ENCODE results near the gene ACTR2. TPM values are rescaled to one million over a fixed set of nuclear protein-coding genes. Genes with fewer than 3 reads are reported as not detected.
A peak's percentile ranks its signal among the peaks of the same experiment; 100 is the strongest.

Gene ACTR2
- total and polyA plus RNA-seq, 7 donors = 38.9 to 99.0 (median 84.1) TPM

DNA sequence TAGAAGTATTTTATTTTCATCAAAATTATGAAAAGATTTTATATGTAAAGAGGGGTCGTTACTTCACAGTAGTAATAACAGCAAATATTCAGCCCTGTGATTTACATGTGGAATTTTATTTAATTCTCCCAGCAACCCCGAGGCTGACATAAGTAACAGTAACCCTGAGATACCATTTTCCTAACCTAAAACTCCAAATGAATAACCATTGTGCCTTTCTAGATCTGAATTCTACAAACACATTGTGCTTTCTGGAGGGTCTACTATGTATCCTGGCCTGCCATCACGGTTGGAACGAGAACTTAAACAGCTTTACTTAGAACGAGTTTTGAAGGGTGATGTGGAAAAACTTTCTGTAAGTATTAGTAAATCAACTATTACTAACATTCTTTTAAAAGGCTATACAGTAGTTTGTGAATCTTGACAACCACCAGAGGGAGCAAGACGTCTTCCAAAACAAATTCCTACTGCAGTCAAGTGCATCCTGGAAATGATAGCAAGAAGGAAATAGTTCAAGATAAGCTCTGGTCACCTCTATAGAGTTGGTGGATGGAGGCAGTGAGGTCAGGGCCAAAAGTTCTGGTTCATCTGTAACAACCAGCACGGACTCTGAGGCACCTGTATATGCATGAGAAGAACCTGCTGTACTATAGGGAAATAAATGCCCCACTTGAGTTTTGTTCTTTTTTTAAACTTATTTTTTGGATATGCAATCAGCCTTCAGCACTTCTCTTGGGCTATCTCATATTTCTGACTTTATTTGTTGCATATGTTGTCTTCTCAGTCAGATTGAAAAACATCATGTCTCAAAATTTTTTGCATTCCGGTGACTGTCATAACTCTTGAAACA, 37.4 kb downstream of the ACTR2 start:
- intact Hi-C loops (cut with DNase I) = loop anchor here (1.0 to 5.0 kb wide), 3 partner anchors 287 to 307 kb away; no protein-coding TSS in a partner anchor
- Histone ChIP-seq H3K9me3 (no peaks in the 10 kb centered on the region), H3K27ac (no peak overlapping the region), H3K36me3 (ENCODE audit: insufficient read depth in 1 of 2, low read depth in 1 of 2) (peaks cover 3 to 69% of the 10 kb centered on the region in 2 donors), H3K27me3 (ENCODE audit: insufficient read depth in 3 of 3, low read length in 2 of 3) (no peaks in the 10 kb centered on the region), H3K4me3 (no peak overlapping the region), H3K4me1 (peaks cover 4% of the 10 kb centered on the region)
- DNase-seq (no peak), ATAC-seq (peak; percentile 49 to 80 (median 70))
- TF ChIP-seq, protein P1, sequence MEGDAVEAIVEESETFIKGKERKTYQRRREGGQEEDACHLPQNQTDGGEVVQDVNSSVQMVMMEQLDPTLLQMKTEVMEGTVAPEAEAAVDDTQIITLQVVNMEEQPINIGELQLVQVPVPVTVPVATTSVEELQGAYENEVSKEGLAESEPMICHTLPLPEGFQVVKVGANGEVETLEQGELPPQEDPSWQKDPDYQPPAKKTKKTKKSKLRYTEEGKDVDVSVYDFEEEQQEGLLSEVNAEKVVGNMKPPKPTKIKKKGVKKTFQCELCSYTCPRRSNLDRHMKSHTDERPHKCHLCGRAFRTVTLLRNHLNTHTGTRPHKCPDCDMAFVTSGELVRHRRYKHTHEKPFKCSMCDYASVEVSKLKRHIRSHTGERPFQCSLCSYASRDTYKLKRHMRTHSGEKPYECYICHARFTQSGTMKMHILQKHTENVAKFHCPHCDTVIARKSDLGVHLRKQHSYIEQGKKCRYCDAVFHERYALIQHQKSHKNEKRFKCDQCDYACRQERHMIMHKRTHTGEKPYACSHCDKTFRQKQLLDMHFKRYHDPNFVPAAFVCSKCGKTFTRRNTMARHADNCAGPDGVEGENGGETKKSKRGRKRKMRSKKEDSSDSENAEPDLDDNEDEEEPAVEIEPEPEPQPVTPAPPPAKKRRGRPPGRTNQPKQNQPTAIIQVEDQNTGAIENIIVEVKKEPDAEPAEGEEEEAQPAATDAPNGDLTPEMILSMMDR (IDR thresholded peaks at IDR 0.05) = peak; percentile 73
- WGBS, 3 donors = 43 to 47% (median 47%) methylated on average over 8 of the region's 8 CpGs

DNA sequence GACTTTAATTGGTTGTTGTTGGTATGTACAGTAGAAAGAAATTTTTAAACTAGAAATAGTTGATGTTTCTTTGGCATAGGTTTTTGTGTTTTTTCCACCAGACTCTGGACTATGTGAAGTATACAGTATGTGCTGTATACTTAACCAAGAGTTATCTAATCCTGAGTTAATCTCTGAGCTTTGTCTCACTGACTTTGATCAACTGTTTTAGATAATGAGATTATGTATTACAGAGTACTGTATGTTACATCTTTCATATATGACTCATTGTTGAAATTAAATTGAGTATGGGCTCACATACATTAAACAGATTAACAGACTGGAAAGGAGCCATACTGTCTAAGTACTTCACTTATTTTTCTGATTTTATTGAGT, 38.0 kb downstream of the ACTR2 start:
- no peaks in the 10 kb centered on the region for H3K27me3 ChIP-seq (ENCODE audit: insufficient read depth in 3 of 3, low read length in 2 of 3)
- peaks cover 4% of the 10 kb centered on the region for H3K4me1 ChIP-seq
- no peak overlapping the region for H3K4me3 ChIP-seq
- no peak for DNase-seq
- intact Hi-C loops (cut with DNase I) = loop anchor here (1.0 to 5.0 kb wide), 4 partner anchors 169 to 307 kb away; no protein-coding TSS in a partner anchor
- no peak for ATAC-seq
- no peak overlapping the region for H3K27ac ChIP-seq
- H3K9me3 ChIP-seq = no peaks in the 10 kb centered on the region
- TF ChIP-seq, protein P1 (IDR thresholded peaks at IDR 0.05) = no peak
- peaks cover 3 to 71% of the 10 kb centered on the region in 2 donors for H3K36me3 ChIP-seq (ENCODE audit: insufficient read depth in 1 of 2, low read depth in 1 of 2)

DNA sequence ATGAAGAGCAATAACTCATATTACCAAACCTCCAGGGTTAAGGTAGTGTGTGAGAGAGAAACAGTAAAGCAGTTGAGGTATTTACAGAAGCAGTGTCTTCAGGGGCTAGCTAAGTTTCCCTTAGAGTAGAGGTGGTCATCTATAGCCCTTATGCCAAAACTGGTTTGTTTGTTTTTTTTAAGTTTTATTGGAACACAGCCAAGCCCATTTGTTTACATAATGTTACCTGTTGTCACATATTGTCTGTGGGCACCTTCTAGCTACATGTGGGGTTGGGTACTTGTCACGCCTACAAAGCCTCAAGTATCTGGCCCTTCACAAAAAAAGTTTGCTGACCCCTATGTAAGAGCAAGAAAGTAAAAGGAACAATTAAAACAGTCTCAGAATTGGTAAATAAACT, 39.4 kb downstream of the ACTR2 start:
- 97 to 100% (median 100%) methylated on average over 1 of the region's 1 CpG for WGBS, 3 donors
- Histone ChIP-seq H3K27ac (no peak overlapping the region), H3K36me3 (ENCODE audit: insufficient read depth in 1 of 2, low read depth in 1 of 2) (peaks cover 3 to 77% of the 10 kb centered on the region in 2 donors), H3K4me3 (no peak overlapping the region), H3K4me1 (no peaks in the 10 kb centered on the region), H3K9me3 (no peaks in the 10 kb centered on the region), H3K27me3 (ENCODE audit: insufficient read depth in 3 of 3, low read length in 2 of 3) (no peaks in the 10 kb centered on the region)
- TF ChIP-seq, protein P1 (IDR thresholded peaks at IDR 0.05) = no peak
- intact Hi-C loops (cut with DNase I) = loop anchor here (2.0 to 5.0 kb wide), 3 partner anchors 168 to 305 kb away; no protein-coding TSS in a partner anchor
- ATAC-seq = no peak
- no peak for DNase-seq

DNA sequence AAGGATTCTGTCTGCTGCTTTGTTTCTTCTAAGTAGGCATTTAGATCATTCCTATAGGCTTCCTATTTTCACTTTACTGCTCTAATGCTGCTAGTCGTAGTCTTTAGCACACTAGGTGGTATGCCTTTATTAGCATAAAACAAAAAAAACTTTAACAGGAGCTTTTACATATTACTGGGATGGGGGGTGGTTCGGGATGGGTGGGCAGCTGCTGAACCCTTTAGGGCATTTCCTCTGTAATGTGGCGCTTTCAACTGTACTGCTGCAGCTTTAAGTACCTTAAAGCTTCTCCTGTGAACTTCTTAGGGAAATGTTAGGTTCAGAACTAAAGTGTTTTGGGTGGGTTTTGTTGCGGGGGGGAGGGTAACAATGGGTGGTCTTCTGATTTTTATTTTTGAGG, 41.3 kb downstream of the ACTR2 start:
- DNase-seq (no peak), ATAC-seq (no peak)
- WGBS, 3 donors = 73 to 85% (median 81%) methylated on average over 4 of the region's 4 CpGs
- Histone ChIP-seq H3K27me3 (ENCODE audit: insufficient read depth in 3 of 3, low read length in 2 of 3) (no peaks in the 10 kb centered on the region), H3K27ac (no peak overlapping the region), H3K9me3 (no peaks in the 10 kb centered on the region), H3K4me1 (no peaks in the 10 kb centered on the region), H3K4me3 (no peak overlapping the region), H3K36me3 (ENCODE audit: insufficient read depth in 1 of 2, low read depth in 1 of 2) (peaks cover 5 to 90% of the 10 kb centered on the region in 2 donors)
- TF ChIP-seq, protein P1 (IDR thresholded peaks at IDR 0.05) = no peak
- intact Hi-C loops (cut with DNase I) = loop anchor here (5.0 kb wide), 2 partner anchors 283 to 303 kb away; no protein-coding TSS in a partner anchor

All from psoas muscle (tissue), 8 donors.